Stimulated activated CD4-positive, alpha-beta T cell treated with anti-CD3 and anti-CD28 coated beads, Interleukin-2, amount 100 ng/mL, for 4 hours (primary cell): Measurements from ENCODE around the gene MNT.

ENCODE experiments used
- DNase-seq: peaks from one replicate; pipeline ENCODE4 v3.0.0-alpha.2; 2020; ENCODE audit warnings: low read depth

Gene MNT

DNA sequence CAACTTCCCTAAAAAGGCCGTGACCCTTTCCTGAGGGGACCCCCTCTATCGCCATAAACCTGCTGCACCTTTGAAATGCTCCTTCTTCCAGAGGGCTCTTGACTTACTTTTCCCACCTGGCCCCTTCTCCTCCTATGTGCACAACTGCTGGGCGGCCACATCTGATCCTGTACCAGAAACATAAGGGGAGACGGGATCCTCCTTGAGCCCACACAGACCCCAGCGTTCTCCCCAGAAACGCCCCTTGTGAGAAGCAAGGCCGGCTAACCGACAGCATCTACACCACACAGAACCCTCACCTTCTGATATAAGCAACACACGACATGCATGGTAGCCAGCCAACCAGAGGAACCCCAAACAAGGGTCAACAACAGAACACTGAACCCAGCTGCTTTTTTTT is 14.2 kb upstream of the MNT start:
- DNase-seq: no peak

DNA sequence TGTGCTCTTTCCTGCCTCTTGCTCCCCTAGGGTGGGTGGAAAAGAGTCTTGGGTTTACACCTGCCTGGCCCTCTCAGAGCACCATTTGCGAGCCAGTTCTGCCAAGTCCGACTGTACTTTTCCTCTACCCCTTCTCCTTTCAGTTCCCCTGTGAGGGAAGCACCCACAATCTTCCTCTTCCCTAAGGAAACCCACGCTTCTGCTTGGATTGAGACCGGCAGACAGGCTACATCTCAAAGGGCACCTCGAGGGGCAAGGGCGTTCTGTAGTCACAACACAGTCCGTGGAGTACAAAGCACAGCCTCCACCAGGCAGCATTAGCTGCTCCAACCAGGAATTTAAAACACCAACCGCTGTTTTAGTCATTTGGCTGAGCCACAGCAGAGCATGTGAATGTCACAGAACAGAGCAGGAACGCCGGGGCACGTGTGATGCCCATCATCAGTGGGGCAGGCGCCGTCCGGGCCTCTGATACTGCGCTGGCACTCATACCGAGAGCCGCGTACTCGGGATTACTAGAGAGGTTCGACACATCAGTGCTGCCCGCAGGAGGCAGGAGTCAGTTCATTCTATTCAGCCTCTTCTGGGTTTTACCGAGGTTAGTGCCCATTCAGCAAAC is 13.7 kb upstream of the MNT start:
- DNase-seq: no peak

DNA sequence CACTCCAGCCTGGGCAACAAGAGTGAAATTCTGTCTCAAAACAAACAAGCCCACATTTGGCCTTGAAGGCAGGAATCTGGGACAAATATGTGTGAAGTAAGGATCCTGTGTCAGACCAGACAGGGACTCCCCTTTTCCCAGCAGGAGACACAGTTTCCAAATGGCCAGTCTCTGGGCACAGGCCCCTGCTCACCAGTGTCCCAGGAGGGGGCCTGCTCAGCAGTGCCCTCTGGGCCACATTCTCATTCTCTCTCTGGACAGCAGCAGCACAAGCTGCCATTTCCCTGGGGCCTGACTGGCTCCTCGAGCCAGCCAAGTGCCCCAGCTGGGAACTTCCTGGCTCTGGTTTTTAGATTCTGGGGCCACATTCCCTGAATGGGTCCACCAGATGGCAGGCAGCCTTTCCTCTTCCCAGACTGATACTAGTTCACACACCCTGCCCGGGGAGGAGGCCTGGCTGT is 11.7 kb upstream of the MNT start:
- no peak for DNase-seq

DNA sequence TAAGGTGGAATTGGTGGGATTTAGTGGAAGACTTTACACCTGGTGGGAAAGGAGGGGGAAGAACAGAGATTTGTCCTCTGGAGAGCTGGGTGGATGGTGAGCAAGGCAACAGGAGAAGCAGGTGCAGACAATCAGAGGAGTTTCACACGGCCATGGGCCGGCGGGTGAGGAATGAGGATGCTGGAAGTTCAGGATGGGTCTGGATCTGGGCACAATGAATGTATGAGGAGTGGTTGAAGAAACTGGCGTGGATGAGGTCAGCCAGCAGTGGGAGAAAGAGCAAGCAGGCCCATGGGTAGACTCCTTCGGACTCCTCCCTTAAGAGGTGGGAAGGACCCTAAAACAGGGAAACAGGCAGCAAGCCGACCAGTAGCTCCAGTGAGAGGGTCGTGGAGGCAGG is 10.1 kb upstream of the MNT start:
- DNase-seq: no peak

DNA sequence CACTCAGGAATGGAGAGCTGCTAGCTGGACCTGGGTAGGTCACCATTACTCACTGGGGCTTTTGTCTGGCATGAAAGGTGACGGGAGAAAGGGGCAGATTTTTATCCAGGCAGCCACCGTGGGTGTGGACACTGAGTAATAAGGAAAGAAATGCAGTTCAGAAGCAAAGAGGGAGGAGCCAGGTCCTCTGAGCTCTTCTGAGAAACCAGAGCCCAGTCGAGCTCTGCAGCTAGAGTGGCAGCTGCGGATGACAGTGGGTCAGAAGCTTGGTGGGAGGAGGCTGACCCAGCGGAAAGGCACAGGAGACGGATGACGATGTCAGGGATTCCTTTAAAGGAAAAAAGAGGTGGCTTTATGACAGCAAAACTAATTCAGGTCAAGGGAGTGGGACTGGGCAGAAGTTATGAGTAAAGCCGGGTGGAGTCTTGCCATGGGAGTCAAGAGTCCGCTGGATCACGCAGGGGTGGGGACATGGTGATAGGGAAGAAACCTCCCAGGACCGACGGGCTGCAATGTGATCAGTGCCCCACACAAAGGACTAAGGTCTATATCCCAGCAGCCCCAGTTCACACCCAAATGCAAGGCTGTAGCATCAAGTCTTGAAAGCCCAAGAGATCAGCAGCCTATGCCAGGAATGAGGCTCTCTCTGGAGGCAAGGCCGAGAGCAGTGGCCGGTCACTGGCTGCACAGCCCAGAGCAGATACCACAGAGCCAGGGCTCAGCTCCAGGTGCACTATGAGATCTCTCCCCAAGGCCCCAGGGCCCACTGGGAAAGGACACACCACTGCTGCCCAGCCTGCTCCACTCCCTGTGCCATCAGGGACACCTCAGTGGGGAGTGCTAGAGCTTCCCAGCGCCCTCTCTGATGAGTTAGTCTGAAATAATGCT is 6.3 kb upstream of the MNT start:
- DNase-seq: no peak

DNA sequence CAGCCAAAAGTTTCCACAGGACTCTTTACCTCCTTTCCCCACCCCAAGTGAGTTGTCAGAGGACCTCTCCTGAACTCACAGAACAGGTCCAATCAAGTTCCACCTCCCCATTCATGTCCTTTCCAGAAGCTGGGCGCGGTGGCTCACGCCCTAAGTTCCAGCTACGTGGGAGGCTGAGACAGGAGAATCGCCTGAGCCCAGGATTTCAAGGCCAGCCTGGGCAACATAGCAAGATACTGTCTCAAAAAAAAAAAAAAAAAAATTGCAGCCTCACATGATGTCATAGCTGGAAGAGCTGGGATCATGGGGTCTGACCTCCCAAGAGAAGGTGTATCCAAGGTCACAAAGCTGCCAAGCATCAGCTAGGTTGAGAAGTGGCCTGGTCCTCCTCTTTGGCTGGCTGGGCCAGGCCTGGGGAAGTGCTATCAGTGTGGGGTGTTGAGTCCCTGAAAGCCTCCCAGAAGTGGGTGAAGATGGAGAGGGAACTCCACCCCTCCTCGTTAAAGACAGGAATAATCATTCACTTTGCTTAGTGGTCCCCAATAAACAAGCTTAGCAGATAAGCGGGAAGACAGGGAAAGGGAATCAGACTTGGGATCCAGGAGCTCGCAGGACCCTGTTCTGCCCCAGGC is 5.5 kb upstream of the MNT start:
- no peak for DNase-seq

DNA sequence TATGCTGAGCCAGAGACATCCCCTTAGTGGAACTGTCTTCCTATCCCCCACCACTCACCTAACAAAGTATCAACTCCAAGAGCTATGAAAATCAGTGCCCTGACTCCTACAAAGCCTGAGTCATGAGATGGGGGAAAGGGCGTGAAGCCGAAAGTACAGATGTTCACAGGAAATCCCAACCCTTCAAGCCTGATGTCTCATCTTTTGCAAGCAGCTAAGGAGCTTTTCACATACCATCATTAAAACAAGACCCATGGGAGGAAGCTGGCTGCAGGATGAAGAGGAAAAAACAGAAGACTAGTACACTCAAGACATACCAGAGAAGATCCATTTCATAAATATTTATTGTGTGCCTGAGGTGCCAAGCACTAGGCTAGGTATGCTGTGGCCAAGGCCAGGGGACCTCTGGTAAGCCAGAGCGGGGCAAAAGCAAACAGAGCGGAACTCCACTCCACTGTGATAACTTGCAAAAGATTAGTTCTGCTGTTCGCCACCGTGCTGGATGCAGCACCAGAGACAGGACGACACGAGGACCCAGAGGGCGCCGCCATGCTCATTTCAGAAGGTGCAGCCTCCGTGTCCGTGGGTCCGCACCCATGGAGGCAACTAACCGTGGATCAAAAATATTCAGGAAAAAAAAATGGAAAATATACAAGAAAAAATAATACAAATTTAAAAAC is 4.5 kb upstream of the MNT start:
- no peak for DNase-seq

DNA sequence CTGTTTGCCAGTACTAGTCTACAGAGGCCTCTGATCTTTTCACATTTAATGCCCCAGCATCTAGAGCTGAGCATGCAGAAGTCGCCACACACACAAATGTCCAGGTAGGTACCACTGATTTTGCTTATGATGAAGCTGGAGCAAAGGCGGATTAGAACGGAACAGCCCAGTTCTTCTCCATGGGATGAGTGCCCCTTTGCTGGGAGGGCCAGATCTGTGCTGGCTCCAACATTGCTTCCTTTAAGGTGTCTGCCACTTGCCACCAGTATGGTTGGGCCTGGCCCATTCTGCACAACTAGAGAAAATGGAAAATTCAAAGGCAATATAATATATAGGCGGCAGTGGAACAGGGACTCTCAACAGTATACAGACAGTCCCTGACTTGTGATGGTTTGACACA is 2.2 kb upstream of the MNT start:
- DNase-seq: no peak

DNA sequence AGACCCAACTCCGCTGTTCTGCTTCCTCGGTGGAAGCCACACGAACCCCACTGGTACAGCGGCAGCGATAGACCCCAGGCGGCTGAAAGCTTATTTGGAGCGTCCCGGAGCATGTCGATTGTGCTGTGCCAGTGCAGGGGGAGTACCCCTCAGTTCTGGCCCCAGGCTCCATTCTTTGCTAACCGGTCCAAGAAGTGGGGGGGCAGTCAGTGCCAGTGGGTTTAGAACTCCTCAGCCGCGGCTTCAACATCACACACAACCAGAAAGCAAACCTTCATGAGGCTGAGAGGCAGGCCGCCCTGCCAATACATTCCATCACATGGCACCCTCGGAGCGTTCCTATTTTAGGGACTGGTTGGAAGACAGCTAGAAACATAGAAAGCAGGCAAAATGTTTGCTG is 1.7 kb upstream of the MNT start:
- no peak for DNase-seq

DNA sequence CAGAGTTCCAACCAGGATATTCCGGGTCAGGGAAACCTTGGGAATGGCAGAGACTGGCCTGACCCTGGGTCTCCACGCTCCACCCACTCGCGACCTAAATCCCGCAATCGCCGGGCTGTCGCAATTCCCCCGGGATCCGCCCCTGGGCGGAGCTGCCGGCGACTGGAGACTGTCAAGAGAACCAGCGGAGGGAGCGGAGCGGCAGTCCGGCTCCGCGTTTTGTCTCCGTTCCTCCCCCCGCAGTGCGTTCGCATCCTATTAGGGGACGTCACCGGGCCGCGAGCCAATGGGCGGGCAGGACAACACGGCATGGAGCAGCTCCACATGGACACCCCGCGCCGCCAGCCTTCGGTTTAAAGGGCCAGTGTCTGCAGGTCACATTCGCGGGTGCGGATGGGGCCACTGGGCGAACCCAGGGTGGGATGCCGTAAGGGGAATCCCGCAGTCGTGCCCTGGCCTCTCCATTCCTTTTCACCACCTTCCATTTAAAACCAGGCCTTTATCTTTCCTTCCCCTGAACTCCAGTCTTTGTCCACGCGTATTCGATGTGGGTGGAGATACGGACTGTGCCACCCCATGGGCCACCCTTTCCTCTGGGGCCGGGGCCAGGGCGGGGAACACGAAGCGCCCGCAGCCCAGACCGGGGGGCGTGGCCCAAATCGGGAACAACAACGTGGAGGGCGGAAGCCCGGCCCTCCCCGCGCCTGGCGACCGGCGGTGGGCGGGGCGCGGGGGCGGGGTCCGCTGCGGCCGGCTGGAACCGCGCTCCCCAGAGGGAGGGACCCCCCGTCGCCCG is 764 bp upstream of the MNT start:
- peak; percentile 99 for DNase-seq

DNA sequence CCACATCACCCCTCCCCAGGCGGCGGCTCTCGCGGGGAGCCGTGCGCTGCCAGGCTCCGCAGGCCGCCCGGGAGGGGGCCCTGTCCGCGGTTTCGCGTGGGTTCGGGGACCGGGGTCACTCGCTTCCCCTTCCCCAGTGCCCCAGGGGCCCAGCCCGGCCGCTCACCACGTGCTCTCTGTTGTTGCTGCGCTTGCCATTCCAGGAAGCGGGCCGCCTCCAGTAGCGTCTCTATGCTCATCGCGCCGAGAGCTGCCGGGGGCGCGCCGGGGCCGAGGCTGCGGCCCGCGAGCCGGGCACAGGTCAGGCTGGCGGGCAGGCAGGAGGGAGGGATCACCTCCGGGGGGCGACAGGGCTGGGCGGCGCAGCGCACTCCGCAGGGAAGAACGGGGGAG is 390 bp downstream of the MNT start:
- DNase-seq: peak; percentile 43

DNA sequence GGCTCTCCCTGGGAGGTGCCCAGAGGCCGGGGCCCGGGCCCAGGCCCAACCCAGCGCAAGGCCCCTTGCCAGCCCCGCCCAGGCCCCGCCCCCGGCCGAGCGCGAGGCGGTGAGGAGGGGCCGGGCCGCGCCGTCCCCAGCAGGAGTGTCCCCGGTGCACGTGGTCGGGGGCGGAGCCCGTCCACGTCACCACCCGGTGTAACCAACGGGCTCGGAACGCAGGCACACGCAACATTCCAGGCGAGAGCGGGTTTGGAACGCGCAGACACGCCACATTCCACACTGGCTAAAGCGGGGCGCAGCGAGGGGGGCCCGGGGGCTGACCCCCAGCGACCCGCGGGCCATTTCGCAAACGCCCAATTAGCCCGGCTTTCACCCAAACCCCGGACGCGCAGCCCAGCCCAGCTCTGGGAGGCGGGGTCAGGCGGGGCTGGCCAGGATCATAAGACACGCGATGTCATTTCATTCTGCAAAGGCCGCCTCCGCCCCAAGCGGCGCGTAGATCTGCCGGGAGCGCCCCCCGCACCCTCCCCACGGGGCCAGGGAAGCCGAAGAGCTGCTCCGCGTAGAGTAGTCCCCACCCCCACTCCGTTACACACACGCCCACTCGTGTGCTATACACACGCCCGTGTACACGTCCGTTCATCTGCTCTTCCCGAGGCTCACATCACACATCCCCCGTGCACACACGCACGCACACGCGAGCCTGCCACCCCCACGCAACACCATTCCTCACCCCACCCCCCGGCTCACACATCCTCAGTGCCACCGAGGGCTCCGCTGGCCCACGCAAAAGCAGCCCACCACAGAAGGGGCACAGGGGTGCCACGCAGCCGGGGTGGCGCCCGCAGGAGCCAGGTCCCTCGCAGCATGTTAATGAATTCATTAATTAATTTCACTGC is 1.0 kb downstream of the MNT start:
- DNase-seq: peak; percentile 90

DNA sequence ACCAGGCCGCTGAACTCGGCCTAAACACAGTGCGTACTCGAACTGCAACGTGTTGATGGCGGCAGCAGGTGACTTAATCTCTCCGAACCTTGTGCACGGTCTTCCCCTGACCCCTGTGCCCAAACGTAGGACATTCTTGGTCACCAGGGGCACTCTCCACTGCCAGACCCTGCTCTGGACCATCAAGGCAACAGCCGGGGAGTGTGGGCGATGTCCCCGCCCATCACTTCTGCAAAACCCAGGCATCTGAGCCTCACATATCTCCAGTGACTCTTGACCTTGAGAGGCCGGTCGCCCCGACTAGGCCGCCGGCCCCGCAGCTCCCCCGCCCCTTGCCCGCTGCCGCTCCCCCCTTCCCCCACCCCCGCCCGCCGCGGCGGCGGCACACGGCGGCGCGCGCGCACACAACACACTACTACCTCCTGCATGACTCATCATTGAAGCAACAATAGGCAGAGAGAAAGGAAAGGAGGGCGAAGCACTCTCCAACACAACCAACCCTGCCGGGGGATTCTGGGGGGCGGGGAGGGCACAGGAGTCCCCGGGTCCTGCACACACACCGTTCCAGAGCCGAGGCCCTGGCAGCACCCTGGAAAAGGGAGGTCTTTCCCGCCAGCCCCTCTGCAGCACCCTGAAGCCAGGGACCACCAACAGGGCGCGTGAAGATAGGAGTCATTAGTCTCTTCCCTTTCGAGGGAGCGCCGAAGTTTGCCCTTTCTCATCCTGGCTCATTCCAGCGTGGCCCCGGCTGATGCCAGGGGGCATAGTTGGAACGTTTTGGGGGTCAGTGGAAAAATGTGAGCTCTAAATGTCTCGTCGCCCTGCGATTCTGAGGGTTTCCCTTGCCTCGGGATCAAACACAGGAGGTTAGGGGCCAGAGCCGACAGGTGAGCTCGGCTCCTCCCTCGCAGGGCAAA is 1.9 kb downstream of the MNT start:
- peak; percentile 60 for DNase-seq

DNA sequence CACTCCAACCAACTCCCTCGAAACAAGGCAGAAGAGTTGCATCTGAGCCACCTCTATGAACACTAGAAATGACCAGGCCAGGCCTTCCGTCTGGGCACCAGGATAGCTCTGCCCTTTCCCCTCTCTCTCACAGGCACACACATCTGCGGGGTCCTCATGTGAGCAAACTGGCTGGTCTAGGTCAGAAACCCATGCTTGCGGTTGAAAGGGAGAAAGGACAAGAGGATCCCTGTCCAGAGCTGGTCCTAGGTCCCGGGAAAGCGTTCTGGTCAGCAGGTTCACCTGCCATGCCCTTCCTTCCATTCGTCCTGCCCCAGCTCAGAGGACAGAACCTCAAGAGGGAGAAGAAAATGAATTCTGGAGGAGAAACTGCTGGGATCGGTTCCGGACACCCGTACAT is 2.7 kb downstream of the MNT start:
- no peak for DNase-seq

DNA sequence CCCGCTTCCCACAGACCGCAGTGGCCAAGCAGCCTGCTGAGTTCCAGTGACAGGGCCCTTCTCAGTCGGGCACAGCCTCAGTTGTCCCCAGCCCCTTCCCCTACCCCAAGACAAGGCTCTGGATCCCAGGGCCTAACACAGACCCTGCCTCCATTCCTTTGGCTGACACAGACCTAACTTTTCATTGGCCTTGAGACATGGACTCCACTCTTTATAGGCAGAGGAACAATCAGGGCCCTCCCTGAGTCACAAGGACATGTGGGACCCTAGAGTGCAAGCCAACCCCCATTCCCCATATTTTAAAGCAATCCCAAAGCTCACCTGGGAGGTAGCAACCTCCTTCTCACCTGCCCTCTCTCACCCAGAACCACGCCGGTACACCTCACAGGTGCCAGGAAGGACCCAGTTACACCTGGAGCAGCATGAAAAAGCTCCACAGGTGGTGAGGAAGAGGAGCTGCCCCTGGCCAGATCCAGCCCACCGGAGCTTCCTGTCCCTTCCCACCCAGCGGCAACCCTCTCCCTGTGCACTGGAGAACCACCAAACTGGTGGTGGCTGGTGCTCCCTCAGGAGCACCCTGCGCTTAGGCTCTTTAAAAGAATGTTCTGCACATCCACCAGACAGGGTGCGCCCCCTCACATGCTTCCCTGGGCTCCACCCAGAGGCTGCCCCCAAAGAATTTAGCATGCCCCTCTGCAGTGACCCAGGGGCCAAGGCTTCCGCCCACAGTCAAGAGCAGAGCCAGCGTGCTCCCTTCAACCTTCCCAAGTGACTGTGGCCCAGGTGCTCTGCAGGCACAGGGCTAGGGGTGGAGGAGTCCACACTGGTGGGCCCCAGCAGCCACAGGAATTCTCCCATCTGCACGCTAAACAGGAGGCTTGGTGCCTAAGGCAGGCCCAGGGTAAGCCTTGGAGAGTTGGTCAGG is 3.4 kb downstream of the MNT start:
- no peak for DNase-seq

DNA sequence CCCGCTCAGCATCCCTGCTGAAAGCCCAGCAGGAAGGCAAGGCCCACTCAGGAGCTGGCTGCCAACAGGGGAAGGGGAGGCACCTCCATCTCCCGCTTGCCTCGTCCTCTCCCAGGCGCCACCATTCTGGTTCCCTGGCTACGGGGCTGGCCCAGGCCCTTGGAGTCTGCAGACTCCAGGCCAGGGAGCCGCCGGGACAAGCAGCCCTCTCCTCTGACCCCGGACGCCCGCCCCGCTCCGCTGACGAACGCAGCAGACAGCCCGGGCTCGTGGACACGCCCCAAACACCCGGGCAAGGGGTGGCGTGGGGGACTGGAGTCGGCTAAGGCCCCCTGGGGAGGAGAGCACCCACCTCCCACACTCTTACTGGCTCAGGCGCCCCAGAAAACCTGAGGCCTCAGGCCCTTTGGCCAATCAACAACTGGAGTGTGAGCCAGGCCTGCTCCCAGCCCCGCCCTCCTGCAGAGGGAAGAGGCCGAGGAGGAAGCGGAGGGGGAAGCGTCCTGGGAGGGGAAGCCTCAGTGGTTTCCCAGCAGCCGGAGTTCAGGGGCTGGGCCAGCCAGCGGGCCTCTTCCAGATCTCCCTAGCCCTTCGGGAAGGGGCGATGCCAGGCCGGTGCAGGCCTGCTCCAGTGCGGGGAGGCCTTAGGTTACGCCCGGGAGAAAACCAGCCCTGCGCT is 4.2 kb downstream of the MNT start:
- no peak for DNase-seq

DNA sequence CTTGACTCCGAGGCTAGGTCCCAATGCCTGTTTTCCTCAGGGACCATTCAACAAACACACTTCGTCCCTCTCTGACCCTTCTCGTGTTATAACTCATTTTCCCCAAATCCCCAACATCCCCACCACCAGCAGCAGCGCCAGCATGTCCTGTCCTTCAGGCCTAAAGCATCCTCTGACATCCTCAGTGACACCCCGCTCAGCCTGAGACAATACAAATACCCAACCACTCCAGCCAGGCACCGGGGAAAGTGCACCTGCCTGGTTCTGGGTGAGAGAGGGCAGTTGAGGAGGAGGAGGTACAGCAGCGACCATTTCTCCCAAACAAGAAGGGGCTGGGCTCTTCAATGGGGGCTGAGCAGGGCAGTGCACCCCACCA is 4.7 kb downstream of the MNT start:
- DNase-seq: no peak
